HCT116 (cell line): ENCODE data around the gene IFT57.

Experiments
- EGR1 ChIP-seq: IDR thresholded peaks from 2 replicates; pipeline ENCODE4 v1.6.1; 2012; ENCODE audit warnings: low read depth
- EZH2 ChIP-seq: fragments of 200-600 bp; sonication (generic); IDR thresholded peaks from 2 replicates; pipeline ENCODE4 v1.6.1; 2017; ENCODE audit warnings: antibody characterized with exemption, mixed run types
- EZH2phosphoT487 ChIP-seq: fragments of 200-600 bp; IDR thresholded peaks from 2 replicates; pipeline ENCODE4 v1.6.1; 2018; ENCODE audit warnings: antibody characterized with exemption, borderline replicate concordance
- POLR2A ChIP-seq: IDR thresholded peaks from 2 replicates; pipeline ENCODE4 v1.7.0; 2011; ENCODE audit warnings: borderline replicate concordance; ENCODE audit not compliant: insufficient read depth, insufficient read length; ENCODE audit errors: extremely low read depth
- POLR2AphosphoS5 ChIP-seq: IDR thresholded peaks from 2 replicates; pipeline ENCODE4 v1.6.1; 2011; ENCODE audit warnings: mild to moderate bottlenecking, low read depth, low read length, moderate library complexity
- TF ChIP-seq, protein P1 (sequence below), 3 experiments: fragments of 200-600 bp in 1 of 3; sonication (generic) in 1 of 3; IDR thresholded peaks in 2 of 3; conservative IDR thresholded peaks in 1 of 3; 2 replicates each; pipeline ENCODE4 v1.5.1; 2012 to 2017; ENCODE audit warnings: low read depth in 2 of 3, low read length in 2 of 3, antibody characterized with exemption in 1 of 3, borderline replicate concordance in 1 of 3, control low read depth in 1 of 3, mild to moderate bottlenecking in 1 of 3, mixed read lengths in 1 of 3, mixed run types in 1 of 3, moderate library complexity in 1 of 3; ENCODE audit not compliant: insufficient read depth in 1 of 3

DNA sequence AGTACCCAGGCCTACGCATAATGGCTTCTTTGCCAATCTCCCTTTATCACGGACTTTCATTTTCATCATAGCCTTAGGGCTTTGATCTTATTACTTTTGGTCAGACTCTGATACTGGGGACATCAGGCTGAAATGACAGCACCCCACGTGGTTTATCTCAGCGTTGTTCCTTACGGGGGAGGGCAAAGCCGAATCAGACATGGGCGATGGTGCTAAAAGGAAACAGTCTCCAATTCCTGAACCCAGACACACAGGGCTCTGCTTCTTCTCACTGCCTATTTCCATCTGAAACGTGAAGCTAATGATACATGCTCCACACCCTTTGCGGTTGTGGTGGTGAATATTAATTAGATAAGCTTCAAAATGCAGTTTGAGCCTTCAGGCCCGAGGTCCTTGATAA is 72.0 kb downstream of the IFT57 start:
- TF ChIP-seq, protein P1, sequence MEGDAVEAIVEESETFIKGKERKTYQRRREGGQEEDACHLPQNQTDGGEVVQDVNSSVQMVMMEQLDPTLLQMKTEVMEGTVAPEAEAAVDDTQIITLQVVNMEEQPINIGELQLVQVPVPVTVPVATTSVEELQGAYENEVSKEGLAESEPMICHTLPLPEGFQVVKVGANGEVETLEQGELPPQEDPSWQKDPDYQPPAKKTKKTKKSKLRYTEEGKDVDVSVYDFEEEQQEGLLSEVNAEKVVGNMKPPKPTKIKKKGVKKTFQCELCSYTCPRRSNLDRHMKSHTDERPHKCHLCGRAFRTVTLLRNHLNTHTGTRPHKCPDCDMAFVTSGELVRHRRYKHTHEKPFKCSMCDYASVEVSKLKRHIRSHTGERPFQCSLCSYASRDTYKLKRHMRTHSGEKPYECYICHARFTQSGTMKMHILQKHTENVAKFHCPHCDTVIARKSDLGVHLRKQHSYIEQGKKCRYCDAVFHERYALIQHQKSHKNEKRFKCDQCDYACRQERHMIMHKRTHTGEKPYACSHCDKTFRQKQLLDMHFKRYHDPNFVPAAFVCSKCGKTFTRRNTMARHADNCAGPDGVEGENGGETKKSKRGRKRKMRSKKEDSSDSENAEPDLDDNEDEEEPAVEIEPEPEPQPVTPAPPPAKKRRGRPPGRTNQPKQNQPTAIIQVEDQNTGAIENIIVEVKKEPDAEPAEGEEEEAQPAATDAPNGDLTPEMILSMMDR (IDR thresholded peaks at IDR 0.05 in 2 of 3, conservative IDR thresholded peaks at IDR 0.05 in 1 of 3; ENCODE audit: borderline replicate concordance in 1 of 3, insufficient read depth in 1 of 3, low read depth in 2 of 3, low read length in 2 of 3) = no peak
- no peak for TF ChIP-seq EGR1
- no peak for TF ChIP-seq EZH2
- TF ChIP-seq POLR2AphosphoS5 = no peak
- no peak for TF ChIP-seq EZH2phosphoT487
- TF ChIP-seq POLR2A = no peak
